Vagina (tissue), 2 donors: ENCODE data around the gene CALM3.

Experiments
- CTCF ChIP-seq, 3 experiments: fragments of 450-650 bp in 2 of 3; fragments of 200-600 bp in 1 of 3; sonication (generic) in 1 of 3; IDR thresholded peaks; one replicate each; pipeline ENCODE4 v1.5.1; 2017 to 2019; ENCODE audit warnings: antibody characterized with exemption in 3 of 3, mild to moderate bottlenecking in 2 of 3, moderate library complexity in 2 of 3
- POLR2A ChIP-seq, 2 donors: fragments of 450-650 bp; IDR thresholded peaks; one replicate each; pipeline ENCODE4 v1.6.1; 2017; ENCODE audit warnings: antibody characterized with exemption in 2 of 2, mild to moderate bottlenecking in 2 of 2, moderate library complexity in 2 of 2

- TF ChIP-seq POLR2A (IDR thresholded peaks at IDR 0.05) (no peak), CTCF (IDR thresholded peaks at IDR 0.05) (no peak)
Measured at GRCh38 chr19:46608581-46609345, 7.6 kb downstream of the CALM3 start.
